Measurements from ENCODE around the gene TUBB6.

Gene TUBB6

DNA sequence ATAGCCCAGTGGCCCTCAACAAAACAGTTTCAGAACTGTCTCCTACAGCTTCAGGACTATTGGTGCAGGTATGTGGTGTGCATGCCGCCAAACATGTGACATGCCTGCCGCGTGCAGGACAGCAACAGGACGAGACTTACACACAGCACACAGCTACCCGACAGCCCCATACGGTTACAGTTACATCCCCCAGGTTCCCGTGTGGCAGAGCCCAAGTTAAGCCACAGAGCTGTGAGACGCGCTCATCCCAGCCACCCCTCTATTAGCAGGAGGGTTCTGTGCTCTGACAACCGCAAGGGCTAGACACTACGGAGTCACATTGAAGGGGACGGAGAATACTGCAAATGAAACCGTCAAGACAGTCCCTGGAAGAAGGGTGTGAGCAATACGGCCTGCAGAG is 16.4 kb upstream of the TUBB6 start:
- no peak for DNase-seq (ENCODE audit: extremely low read depth, low read depth)
- TF ChIP-seq, protein P1, sequence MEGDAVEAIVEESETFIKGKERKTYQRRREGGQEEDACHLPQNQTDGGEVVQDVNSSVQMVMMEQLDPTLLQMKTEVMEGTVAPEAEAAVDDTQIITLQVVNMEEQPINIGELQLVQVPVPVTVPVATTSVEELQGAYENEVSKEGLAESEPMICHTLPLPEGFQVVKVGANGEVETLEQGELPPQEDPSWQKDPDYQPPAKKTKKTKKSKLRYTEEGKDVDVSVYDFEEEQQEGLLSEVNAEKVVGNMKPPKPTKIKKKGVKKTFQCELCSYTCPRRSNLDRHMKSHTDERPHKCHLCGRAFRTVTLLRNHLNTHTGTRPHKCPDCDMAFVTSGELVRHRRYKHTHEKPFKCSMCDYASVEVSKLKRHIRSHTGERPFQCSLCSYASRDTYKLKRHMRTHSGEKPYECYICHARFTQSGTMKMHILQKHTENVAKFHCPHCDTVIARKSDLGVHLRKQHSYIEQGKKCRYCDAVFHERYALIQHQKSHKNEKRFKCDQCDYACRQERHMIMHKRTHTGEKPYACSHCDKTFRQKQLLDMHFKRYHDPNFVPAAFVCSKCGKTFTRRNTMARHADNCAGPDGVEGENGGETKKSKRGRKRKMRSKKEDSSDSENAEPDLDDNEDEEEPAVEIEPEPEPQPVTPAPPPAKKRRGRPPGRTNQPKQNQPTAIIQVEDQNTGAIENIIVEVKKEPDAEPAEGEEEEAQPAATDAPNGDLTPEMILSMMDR (IDR thresholded peaks at IDR 0.05; ENCODE audit: low read depth, low read length): no peak

GRCh38 chr18:12293831-12294230 is 14.2 kb upstream of the TUBB6 start:
- no peak for DNase-seq (ENCODE audit: extremely low read depth, low read depth)
- TF ChIP-seq, protein P1 (IDR thresholded peaks at IDR 0.05; ENCODE audit: low read depth, low read length): no peak

GRCh38 chr18:12295389-12296086 is 12.5 kb upstream of the TUBB6 start:
- TF ChIP-seq, protein P1 (IDR thresholded peaks at IDR 0.05; ENCODE audit: low read depth, low read length): no peak
- no peak for DNase-seq (ENCODE audit: extremely low read depth, low read depth)

- no peak for DNase-seq (ENCODE audit: extremely low read depth, low read depth)
- TF ChIP-seq, protein P1 (IDR thresholded peaks at IDR 0.05; ENCODE audit: low read depth, low read length): no peak
Observed at GRCh38 chr18:12296087-12296403, 12.0 kb upstream of the TUBB6 start.

- TF ChIP-seq, protein P1 (IDR thresholded peaks at IDR 0.05; ENCODE audit: low read depth, low read length): no peak
- DNase-seq (ENCODE audit: extremely low read depth, low read depth): no peak
Observed at GRCh38 chr18:12296457-12296856, 11.6 kb upstream of the TUBB6 start.

GRCh38 chr18:12299862-12300261 is 8.2 kb upstream of the TUBB6 start:
- DNase-seq (ENCODE audit: extremely low read depth, low read depth): no peak
- TF ChIP-seq, protein P1 (IDR thresholded peaks at IDR 0.05; ENCODE audit: low read depth, low read length): no peak

DNA sequence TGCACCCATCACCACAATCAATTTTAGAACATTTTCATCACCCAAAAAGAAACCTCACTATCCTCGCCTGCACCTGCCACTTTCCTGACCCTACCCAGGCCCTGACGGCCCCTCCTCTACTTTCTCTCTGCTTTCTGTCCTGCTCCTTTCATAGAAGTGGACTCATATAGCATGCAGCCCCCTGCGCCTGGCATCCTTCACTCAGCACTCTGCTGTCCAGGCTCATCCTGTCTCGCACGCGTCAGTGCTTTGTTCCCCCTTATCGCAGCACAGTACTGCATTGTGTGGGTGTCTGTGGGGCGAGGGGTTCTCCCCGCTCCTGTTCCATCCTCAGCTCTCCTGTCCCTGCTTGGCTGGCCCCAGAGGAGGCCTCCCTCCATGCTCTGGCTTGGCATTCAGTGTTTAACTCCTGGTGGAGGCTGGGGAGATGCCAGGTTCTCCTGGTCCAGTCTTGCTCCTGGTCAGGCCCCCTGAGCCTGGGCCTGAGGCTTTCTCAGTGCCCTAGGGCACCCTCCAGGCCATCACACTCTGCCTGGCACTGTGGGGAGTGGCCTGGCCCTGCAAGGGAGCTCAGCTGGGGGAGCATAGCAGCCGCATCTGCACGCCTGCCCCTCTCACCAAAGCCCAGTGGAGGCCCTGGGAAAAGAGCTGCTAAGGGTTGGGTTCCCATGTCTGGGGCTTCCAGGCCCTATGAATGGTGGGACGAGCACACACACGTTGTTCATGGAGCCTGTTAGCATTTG is 6.6 kb upstream of the TUBB6 start:
- no peak for DNase-seq (ENCODE audit: extremely low read depth, low read depth)
- TF ChIP-seq, protein P1 (IDR thresholded peaks at IDR 0.05; ENCODE audit: low read depth, low read length): no peak

All from AG09319 (cell line).